Fibroblast of lung (primary cell): ENCODE data around the gene GPR141. TPM values are rescaled to one million over a fixed set of nuclear protein-coding genes. Genes with fewer than 3 reads are reported as not detected.
"Not testable (repeated sequence)": the region's sequence is repeated elsewhere in the genome, so short reads cannot be mapped to it uniquely, and the experiment has no call there.

Experiments used
- DNase-seq, 2 donors: peaks; one replicate each; pipeline versions ENCODE4 v3.0.0 to v3.0.0-alpha.2; 2010; ENCODE audit warnings: low read depth in 2 of 2
- H2AFZ ChIP-seq: 2 replicates; pipeline ENCODE4 v1.5.1; 2012; ENCODE audit warnings: low read length, control low read depth, inconsistent platforms
- H3K27ac ChIP-seq: 2 replicates; pipeline ENCODE4 v1.5.1; 2011; ENCODE audit warnings: low read length, control low read depth; ENCODE audit not compliant: insufficient read depth
- H3K27me3 ChIP-seq: 2 replicates; pipeline ENCODE4 v1.5.1; 2011; ENCODE audit warnings: mild to moderate bottlenecking, low read length; ENCODE audit not compliant: control insufficient read depth, insufficient read depth
- H3K36me3 ChIP-seq: 2 replicates; pipeline ENCODE4 v1.5.1; 2011; ENCODE audit warnings: low read length; ENCODE audit not compliant: control insufficient read depth, insufficient read depth
- H3K4me1 ChIP-seq: 2 replicates; pipeline ENCODE4 v1.5.1; 2011; ENCODE audit warnings: low read length; ENCODE audit not compliant: control insufficient read depth, insufficient read depth; ENCODE audit errors: extremely low read depth
- H3K4me2 ChIP-seq: 2 replicates; pipeline ENCODE4 v1.5.1; 2011; ENCODE audit warnings: low read length, control low read depth; ENCODE audit not compliant: insufficient read depth; ENCODE audit errors: extremely low read depth
- H3K4me3 ChIP-seq, 4 experiments: fragments of 200-600 bp in 1 of 4; sonication (generic) in 1 of 4; replicated peaks in 1 of 4; 2 replicates each; pipeline ENCODE4 v1.5.1; 2011 to 2016; ENCODE audit warnings: low read length in 4 of 4, low read depth in 3 of 4, mild to moderate bottlenecking in 3 of 4, control low read depth in 2 of 4, inconsistent platforms in 1 of 4, mixed read lengths in 1 of 4; ENCODE audit not compliant: insufficient read depth in 1 of 4; ENCODE audit errors: control extremely low read depth in 1 of 4
- H3K79me2 ChIP-seq: 2 replicates; pipeline ENCODE4 v1.5.1; 2012; ENCODE audit warnings: mild to moderate bottlenecking, low read length, inconsistent platforms; ENCODE audit not compliant: control insufficient read depth, insufficient read depth
- H3K9ac ChIP-seq: 2 replicates; pipeline ENCODE4 v1.5.1; 2011; ENCODE audit warnings: mild to moderate bottlenecking, low read length, control low read depth; ENCODE audit not compliant: insufficient read depth
- H3K9me3 ChIP-seq: 2 replicates; pipeline ENCODE4 v1.5.1; 2012; ENCODE audit warnings: low read depth, low read length; ENCODE audit not compliant: control insufficient read depth, insufficient read depth
- H4K20me1 ChIP-seq: 2 replicates; pipeline ENCODE4 v1.5.1; 2011; ENCODE audit warnings: low read length; ENCODE audit not compliant: control insufficient read depth, insufficient read depth; ENCODE audit errors: extremely low read depth
- CTCF ChIP-seq, 2 donors: IDR thresholded peaks in 1 of 2; conservative IDR thresholded peaks in 1 of 2; 1 replicate in 1 of 2; 2 replicates in 1 of 2; pipeline ENCODE4 v1.5.1; 2011 to 2012; ENCODE audit warnings: low read length in 2 of 2, control low read depth in 1 of 2, inconsistent platforms in 1 of 2, low read depth in 1 of 2, mild to moderate bottlenecking in 1 of 2
- EZH2 ChIP-seq: IDR thresholded peaks from 2 replicates; pipeline ENCODE4 v1.5.1; 2012; ENCODE audit warnings: low read length, control low read depth, mild to moderate bottlenecking; ENCODE audit errors: missing control alignments
- polyA plus RNA-seq, 2 donors: library from polyadenylated mRNA; depleted of rRNA in 1 of 2; stranded (reverse) in 1 of 2; unstranded in 1 of 2; fragments of >200 nt; gene quantifications; 2 replicates each; pipeline ENCODE4 v1.2.1, GENCODE V29; 2011 to 2012; ENCODE audit warnings: missing spikeins in 1 of 2
- total RNA-seq: library from RNA; depleted of rRNA; stranded (reverse); fragments of >200 nt; gene quantifications from 2 replicates; pipeline ENCODE4 v1.2.1, GENCODE V29; 2014

The GPR141 gene
- total and polyA plus RNA-seq, 2 donors (not counting 1 experiment from before 2014, with no cell fraction given), result not detected

GRCh38 chr7:37698782-37699181 is 15.2 kb downstream of the GPR141 start:
- Histone ChIP-seq H3K27ac (no peak overlapping the region), H3K79me2 (no peaks in the 10 kb centered on the region), H3K4me3 (no peak overlapping the region), H4K20me1 (no peaks in the 10 kb centered on the region), H2AFZ (no peak overlapping the region), H3K4me2 (no peak overlapping the region), H3K36me3 (no peaks in the 10 kb centered on the region), H3K27me3 (no peaks in the 10 kb centered on the region), H3K9me3 (no peaks in the 10 kb centered on the region), H3K9ac (no peak overlapping the region), H3K4me1 (no peaks in the 10 kb centered on the region)
- DNase-seq, result no peak
- TF ChIP-seq EZH2, result no peak
- no peak for TF ChIP-seq CTCF (conservative IDR thresholded peaks at IDR 0.05 in 1 of 2, IDR thresholded peaks at IDR 0.05 in 1 of 2; ENCODE audit: low read depth in 1 of 2, low read length in 2 of 2)

DNA sequence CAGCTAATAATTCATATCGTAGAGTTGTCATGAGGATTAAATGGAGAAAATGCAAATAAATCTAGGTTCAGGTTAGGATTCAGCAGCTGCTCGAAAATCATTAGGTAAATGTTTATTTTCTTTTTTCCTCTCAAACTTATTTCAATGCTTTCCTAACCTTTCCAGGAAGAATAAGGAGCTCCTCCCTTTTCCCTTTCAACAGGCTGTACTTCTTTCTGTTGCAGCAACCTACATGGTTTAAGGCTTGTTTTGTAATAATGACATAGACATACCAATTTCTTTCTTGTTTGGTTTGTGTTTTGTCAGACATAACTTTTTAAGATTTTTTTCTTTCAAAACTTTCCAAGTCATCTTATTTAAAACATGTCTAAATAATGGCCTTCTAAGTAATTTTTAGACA is 18.2 kb downstream of the GPR141 start:
- Histone ChIP-seq H3K4me1 (no peaks in the 10 kb centered on the region), H3K27ac (no peak overlapping the region), H3K4me2 (no peak overlapping the region), H3K27me3 (no peaks in the 10 kb centered on the region), H3K36me3 (no peaks in the 10 kb centered on the region), H3K9ac (no peak overlapping the region), H2AFZ (no peak overlapping the region), H3K79me2 (no peaks in the 10 kb centered on the region), H3K9me3 (no peaks in the 10 kb centered on the region), H4K20me1 (no peaks in the 10 kb centered on the region), H3K4me3 (no peak overlapping the region)
- no peak for DNase-seq
- TF ChIP-seq EZH2 (no peak), CTCF (conservative IDR thresholded peaks at IDR 0.05 in 1 of 2, IDR thresholded peaks at IDR 0.05 in 1 of 2; ENCODE audit: low read depth in 1 of 2, low read length in 2 of 2) (no peak)

DNA sequence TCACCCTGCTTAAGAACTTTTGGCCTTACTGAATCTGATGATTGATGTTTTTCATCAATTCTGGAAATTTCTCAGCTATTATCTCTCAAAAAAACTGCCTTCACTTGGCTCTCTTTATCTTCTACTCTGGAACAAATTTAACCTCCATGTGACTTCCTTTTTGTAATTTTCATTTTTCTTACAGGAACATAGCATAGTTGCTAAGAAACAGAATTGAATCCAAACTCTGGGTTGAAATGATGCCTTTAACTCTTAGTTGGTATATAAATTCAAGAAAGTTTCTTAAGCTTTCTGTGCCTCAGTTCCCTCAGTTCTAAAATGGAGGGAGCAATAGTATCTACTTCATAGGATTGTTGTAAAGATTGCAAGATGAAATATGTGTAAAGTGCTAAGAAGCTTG is 19.8 kb downstream of the GPR141 start:
- Histone ChIP-seq H2AFZ (no peak overlapping the region), H3K79me2 (no peaks in the 10 kb centered on the region), H3K4me3 (no peak overlapping the region), H3K36me3 (no peaks in the 10 kb centered on the region), H3K4me1 (no peaks in the 10 kb centered on the region), H3K9ac (no peak overlapping the region), H3K9me3 (no peaks in the 10 kb centered on the region), H3K4me2 (no peak overlapping the region), H3K27me3 (no peaks in the 10 kb centered on the region), H3K27ac (no peak overlapping the region), H4K20me1 (no peaks in the 10 kb centered on the region)
- TF ChIP-seq CTCF (conservative IDR thresholded peaks at IDR 0.05 in 1 of 2, IDR thresholded peaks at IDR 0.05 in 1 of 2; ENCODE audit: low read depth in 1 of 2, low read length in 2 of 2), result no peak
- TF ChIP-seq EZH2, result no peak
- no peak for DNase-seq

DNA sequence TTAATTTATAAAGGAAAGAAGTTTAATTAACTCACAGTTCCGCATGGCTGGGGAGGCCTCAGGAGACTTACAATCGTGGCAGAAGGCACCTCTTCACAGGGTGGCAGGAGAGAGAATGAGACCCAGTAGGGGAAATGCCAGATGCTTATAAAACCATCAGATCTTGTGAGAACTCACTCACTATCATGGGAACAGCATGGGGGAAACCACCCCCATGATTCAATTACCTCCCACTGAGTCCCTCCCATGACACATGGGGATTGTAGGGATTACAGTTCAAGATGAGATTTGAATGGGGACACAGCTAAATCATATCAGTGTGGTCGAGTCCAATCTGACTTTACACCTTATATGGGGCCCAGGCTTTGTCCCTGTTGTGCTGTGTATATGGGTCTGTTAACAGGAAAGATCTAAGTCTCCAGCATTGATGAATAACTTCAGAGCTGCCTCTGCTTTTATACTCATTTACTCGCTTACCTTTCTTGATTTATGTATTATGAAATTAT is 20.8 kb downstream of the GPR141 start:
- H3K9ac ChIP-seq, H3K27ac ChIP-seq, H3K4me1 ChIP-seq, H3K79me2 ChIP-seq, H3K36me3 ChIP-seq, H3K4me2 ChIP-seq, H3K4me3 ChIP-seq, H3K27me3 ChIP-seq, H4K20me1 ChIP-seq, DNase-seq, H3K9me3 ChIP-seq, H2AFZ ChIP-seq: not testable (repeated sequence)
